Measurements from ENCODE around the gene CCN5.

Gene CCN5

GRCh38 chr20:44738813-44739477, 23.8 kb downstream of the CCN5 start:
- DNase-seq: no peak

- DNase-seq: no peak
These were observed 24.8 kb downstream of the CCN5 start for GRCh38 chr20:44739942-44740341.

GRCh38 chr20:44742304-44743079, 27.3 kb downstream of the CCN5 start:
- no peak for DNase-seq

GRCh38 chr20:44743080-44743701, 28.0 kb downstream of the CCN5 start:
- DNase-seq: no peak

- no peak for DNase-seq
These were observed 28.9 kb downstream of the CCN5 start for GRCh38 chr20:44743916-44744655.

GRCh38 chr20:44745122-44745597, 30.0 kb downstream of the CCN5 start:
- no peak for DNase-seq

GRCh38 chr20:44745598-44746366, 30.6 kb downstream of the CCN5 start, which contains the start of gene KCNK15:
Gene KCNK15, plus strand, starts transcription at chr20:44745865. Its CDS starts 46 bp downstream, at chr20:44745911.
- DNase-seq: peak; percentile 48

GRCh38 chr20:44746367-44747165, 31.4 kb downstream of the CCN5 start:
- no peak for DNase-seq

- DNase-seq: peak; percentile 46
These were observed 32.2 kb downstream of the CCN5 start for GRCh38 chr20:44747166-44748004.

GRCh38 chr20:44748005-44748370, 32.8 kb downstream of the CCN5 start:
- DNase-seq: no peak

GRCh38 chr20:44750081-44750805, 35.1 kb downstream of the CCN5 start:
- DNase-seq: no peak

- no peak for DNase-seq
These were observed 37.1 kb downstream of the CCN5 start for GRCh38 chr20:44752099-44752931.

- no peak for DNase-seq
These were observed 39.4 kb downstream of the CCN5 start for GRCh38 chr20:44754554-44754953.

- no peak for DNase-seq
These were observed 41.0 kb downstream of the CCN5 start for GRCh38 chr20:44756011-44756688.

GRCh38 chr20:44756956-44757355, 41.8 kb downstream of the CCN5 start:
- no peak for DNase-seq

- no peak for DNase-seq
These were observed 43.3 kb downstream of the CCN5 start for GRCh38 chr20:44758247-44759101.

GRCh38 chr20:44759595-44759994, 44.4 kb downstream of the CCN5 start:
- no peak for DNase-seq
